NCI-H510A (cell line): ENCODE measurements around the gene C1QTNF6.

ENCODE experiments used
- DNase-seq: peaks from one replicate; lab custom pipeline; 2025; lab: John Stamatoyannopoulos, UW

Gene C1QTNF6

GRCh38 chr22:37223965-37224551 lies 36.0 kb upstream of the C1QTNF6 start:
- DNase-seq = no peak

GRCh38 chr22:37222440-37222971 lies 34.5 kb upstream of the C1QTNF6 start:
- DNase-seq = no peak

- no peak for DNase-seq
Observed at GRCh38 chr22:37221424-37222333, 33.6 kb upstream of the C1QTNF6 start.

- no peak for DNase-seq
Observed at GRCh38 chr22:37220543-37220981, 32.5 kb upstream of the C1QTNF6 start.

- no peak for DNase-seq
Observed at GRCh38 chr22:37219533-37219932, 31.5 kb upstream of the C1QTNF6 start.

GRCh38 chr22:37218771-37219411 lies 30.8 kb upstream of the C1QTNF6 start:
- no peak for DNase-seq

- no peak for DNase-seq
Observed at GRCh38 chr22:37218399-37218770, 30.3 kb upstream of the C1QTNF6 start.

- DNase-seq = no peak
Observed at GRCh38 chr22:37215890-37216289, 27.8 kb upstream of the C1QTNF6 start.

- no peak for DNase-seq
Observed at GRCh38 chr22:37214731-37215030, 26.6 kb upstream of the C1QTNF6 start.

- DNase-seq = no peak
Observed at GRCh38 chr22:37213941-37214730, 26.1 kb upstream of the C1QTNF6 start.

- no peak for DNase-seq
Observed at GRCh38 chr22:37213218-37213855, 25.3 kb upstream of the C1QTNF6 start.

- no peak for DNase-seq
Observed at GRCh38 chr22:37212174-37212906, 24.3 kb upstream of the C1QTNF6 start, which contains the start of gene SSTR3. Gene SSTR3, minus strand, starts transcription at chr22:37212477. Its CDS starts 4,674 bp downstream, at chr22:37207803.

GRCh38 chr22:37211866-37212173 lies 23.8 kb upstream of the C1QTNF6 start:
- DNase-seq = no peak

- DNase-seq = no peak
Observed at GRCh38 chr22:37211075-37211865, 23.2 kb upstream of the C1QTNF6 start.

- no peak for DNase-seq
Observed at GRCh38 chr22:37210041-37210803, 22.2 kb upstream of the C1QTNF6 start.

- no peak for DNase-seq
Observed at GRCh38 chr22:37209140-37209845, 21.2 kb upstream of the C1QTNF6 start.

GRCh38 chr22:37208401-37209139 lies 20.5 kb upstream of the C1QTNF6 start:
- DNase-seq = no peak

- no peak for DNase-seq
Observed at GRCh38 chr22:37207981-37208380, 19.9 kb upstream of the C1QTNF6 start.
